HG03469 (cell line): Measurements from ENCODE around the gene DLAT.
"Not testable (repeated sequence)": the region's sequence is repeated elsewhere in the genome, so short reads cannot be mapped to it uniquely, and the experiment has no call there.

ENCODE experiments used
- ATAC-seq: cut with Tn5 transposase; IDR thresholded peaks from one replicate; pipeline ENCODE4 v1.9.1; 2021; ENCODE audit warnings: mild to moderate bottlenecking, moderate library complexity, moderate number of reproducible peaks; ENCODE audit not compliant: unreplicated experiment

Gene DLAT

DNA sequence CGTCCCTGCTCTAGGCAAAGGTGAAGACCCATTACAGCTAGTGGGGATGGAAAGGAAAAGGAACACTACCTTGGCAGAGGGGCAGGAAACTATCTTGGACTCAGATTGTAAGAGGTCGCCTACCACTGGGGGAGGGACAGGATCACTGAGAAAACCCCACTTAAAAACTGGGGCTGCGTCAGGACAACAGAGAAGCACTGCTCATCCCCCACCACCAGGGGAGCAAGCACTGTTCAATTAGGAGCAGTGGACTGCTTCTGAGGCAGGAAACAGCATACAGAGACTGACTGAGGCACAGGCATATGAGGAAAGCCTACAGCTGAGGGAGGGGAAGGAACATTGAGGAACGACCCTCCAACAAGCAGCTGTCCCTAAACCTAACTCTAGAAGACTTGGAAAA, 20.8 kb upstream of the DLAT start:
- ATAC-seq = peak; percentile 84

DNA sequence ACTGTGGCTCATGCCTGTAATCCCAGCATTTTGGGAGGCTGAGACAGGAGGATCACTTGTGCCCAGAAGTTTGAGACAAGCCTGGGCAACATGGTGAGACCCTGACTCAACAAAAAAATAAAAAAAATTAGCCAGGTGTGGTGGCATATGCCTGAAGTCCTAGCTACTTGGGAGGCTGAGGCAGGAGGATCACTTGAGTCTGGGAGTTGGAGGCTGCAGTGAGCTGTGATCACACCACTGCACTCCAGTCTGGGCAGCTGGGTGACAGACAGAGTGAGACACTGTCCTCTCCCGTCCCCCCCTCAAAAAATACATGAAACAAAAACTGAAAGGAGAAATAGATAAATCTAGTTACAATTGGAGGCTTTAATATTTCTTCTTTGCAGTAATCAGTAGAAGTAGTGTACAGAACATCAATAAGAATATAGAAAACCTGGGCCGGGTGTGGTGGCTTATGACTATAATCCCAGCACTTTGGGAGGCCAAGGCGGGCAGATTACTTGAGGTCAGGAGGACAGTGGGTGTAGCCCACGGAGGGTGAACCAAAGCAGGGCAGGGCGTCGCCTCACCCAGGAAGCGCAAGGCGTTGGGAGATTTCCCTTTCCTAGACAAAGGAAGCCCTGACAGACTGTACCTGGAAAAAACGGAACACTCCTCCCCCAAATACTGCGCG, 19.6 kb upstream of the DLAT start:
- no peak for ATAC-seq

DNA sequence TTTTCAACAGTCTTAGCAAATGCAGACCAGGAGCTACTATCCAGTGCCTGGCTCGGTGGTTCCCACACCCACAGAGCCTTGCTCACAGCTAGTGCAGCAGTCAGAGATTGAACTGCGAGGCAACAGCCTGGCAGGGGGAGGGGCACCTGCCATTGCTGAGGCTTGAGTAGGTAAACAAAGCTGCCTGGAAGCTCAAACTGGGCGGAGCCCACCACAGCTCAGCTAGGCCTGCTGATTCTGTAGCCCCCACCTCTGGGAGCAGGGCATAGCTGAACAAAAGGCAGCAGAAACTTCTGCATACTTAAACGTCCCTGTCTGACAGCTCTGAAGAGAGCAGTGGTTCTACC, 19.1 kb upstream of the DLAT start:
- not testable (repeated sequence) for ATAC-seq

DNA sequence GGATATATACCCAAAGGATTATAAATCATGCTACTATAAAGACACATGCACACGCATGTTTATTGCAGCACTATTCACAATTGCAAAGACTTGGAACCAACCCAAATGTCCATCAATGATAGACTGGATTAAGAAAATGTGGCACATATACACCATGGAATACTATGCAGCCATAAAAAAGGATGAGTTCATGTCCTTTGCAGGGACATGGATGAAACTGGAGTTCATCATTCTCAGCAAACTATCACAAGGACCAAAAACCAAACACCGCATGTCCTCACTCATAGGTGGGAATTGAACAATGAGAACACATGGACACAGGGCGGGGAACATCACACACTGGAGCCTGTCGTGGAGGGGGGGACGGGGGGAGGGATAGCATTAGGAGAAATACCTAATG, 13.8 kb upstream of the DLAT start:
- ATAC-seq = not testable (repeated sequence)

DNA sequence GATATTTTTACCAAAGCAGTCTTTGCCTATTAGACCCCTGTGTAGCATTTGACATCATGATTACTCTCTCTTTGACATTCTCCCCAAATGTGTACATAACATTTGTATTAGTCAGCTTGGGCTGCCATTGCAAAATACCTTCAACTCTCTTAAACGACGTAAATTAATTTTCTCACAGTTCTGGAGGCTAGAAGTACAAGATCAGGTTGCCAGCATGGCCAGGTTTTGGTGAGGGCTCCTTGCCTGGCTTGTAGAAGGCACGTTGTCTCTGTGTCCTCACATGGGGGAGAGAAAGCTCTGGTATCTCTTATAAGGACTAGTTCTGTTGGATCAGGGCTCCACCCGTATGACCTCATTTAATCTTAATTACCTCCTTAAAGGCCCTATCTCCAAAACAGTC, 12.3 kb upstream of the DLAT start:
- no peak for ATAC-seq

DNA sequence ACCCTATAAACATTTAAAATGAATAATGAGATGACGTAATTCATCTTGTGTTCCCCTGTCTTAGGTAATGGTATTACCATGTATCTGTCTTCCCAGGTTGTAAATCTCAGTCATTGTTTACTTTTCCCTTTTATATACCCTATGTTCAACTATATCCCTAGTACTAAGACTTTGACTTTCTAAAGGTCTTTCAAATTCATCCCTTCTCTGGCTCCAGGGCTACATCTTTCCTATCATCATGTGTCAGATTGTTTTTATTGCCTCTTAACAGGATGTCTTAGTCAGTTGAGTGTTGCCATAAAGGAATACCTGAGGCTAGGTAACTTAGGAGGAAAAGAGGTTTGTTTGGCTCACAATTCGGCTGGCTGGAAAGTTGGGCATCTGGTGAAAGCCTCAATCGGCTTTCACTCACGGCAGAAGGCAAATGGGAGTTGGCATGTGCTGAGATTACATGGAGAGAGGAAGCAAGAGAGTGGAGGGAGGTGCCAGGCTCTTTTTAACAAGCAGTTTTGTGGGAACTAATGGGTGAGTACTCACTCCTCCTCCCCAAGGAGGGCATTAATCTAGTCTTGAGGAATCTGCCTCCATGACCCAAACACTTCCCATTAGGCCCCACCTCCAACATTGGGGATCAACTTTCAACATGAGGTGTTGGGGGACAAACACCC, 11.6 kb upstream of the DLAT start:
- ATAC-seq = no peak

DNA sequence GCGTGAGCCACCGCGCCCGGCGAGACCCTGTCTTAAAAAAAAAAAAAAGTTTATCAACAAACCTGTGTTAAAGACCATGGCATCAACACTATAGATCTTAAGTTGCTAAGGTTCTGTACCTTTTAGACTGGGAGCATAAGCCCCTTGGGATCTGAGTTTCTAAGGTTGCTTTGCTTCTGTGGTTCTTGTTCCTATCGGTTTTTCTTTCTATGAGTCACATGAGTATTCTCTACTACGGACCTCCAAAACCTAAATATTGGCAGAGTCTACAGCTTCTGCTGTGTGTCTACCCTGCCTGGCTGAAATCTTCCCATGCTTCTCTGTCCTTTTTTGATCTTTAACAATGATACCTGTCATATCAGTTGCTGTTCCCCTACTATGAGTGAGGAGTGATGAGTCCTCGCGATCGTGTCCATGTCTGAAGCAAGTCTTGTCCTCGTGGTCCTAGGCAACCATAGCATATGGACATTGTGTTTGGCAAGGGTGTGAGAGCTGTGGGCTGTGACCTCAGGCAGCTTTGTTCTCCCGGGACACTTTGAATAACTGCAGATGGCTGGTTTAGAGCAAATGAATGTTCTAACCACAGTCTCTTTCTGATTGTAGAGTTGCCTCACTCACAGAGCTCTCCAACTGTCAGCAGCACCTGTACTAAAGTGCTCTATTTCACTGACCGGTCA, 9.0 kb upstream of the DLAT start:
- peak; percentile 59 for ATAC-seq

DNA sequence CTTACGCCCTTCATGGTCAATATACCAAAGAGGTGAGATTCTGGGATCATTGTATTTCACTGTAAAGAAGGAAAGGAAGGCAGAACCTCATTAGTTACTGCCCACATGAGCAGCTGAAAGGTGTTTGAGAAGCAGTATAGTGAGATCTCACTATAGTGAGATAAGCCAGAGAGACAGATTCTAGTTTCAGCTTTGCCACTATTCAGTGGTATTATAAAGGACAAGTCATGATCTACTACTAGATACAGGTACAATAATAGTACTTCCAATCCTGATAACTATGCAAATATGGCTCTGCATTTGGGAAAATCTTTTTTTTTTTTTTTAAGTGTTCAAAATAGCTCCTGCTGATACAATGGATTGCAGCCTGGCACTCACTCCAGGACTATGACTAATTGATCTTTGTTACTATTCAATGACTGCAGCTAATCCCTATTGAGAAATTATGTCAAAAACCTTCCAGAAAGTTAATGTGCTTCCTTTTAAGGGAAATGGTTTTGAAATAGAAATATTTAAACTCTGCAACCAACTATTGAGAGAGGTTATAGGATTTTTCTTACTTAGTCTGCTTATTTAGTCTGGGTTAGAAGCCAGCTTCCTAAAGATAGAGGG, 8.3 kb upstream of the DLAT start:
- ATAC-seq = peak; percentile 29

DNA sequence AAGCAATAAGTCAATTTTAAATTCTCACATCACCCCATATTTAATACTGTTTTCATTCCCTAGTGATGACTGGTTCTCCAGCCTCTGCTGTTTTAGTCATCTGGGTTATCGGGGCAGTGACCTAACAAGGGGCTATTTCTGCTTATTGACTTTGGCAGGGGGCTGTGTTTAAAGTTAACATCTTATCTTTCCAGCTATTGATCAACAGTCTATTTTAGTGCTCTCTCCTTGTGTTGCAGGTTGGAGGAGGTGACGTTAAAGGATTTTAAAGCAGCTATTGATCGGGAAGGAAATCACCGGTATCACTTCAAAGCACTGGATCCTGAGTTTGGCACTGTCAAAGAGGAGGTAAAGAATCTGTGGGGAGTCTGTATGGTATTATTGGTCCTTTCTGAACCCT, 7.7 kb upstream of the DLAT start:
- ATAC-seq = no peak

DNA sequence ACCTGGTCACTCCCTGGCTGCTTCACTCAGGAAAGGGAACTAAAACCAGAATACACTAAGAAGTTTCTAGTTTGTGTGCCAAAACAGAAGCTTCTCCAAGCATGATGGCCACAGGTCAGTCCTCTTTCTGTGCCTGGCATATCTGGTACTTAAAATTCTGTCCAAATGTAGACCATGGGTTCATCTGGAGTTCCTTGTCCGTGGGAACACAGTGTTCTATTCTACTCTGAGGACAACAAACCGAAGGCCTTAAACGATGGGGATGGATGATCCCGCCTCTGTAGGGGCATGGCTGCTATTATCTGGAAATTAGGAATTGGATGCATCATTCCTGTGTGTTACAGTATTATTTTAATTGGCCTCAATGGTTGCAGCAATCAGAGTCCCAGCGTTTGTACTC, 6.1 kb upstream of the DLAT start:
- no peak for ATAC-seq

DNA sequence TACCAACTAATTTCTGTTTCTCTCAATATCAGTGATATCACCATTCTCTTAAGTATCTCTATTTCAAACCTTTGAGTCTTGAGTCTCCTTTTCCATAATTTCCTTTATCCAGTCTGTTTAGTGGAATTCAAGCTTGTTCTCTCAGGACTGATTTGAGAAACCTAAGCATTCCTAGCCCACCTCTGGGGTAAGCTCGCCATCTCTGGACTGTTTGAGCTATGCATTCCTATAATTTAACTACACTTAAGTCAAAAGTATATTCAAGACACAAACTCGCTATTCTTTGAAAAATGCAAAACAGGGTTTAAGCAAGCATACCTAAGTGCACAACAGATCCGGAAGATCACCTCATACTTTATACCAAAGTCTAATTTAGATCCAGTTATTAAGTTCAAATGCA, 2.1 kb upstream of the DLAT start:
- no peak for ATAC-seq

DNA sequence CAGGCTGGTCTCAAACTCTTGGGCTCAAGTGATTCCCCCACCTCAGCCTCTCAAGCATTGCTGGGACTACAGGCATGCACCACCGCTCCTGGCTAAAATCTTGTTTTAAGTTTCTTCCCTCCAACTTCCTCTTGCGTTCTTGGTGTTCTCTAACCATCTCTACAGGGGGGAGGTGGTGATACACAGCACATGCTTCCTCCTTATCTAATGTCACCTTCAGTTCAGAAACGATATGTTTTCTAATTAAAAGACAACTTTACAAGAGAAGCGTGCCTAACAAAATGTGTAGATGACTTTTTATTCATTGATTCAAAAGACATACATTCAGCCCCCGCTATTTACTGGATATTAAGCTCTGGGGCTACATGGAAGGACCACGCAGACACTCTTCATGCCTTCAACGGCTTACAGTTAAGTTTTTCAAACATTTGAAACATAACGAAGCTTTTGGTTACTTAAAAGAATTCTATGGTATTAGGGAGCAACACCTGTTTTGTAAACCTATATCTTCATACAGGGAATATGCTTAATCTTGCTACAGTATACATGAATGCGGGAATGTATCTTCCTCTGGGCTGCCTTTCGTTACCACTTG, 933 bp upstream of the DLAT start:
- peak; percentile 47 for ATAC-seq

DNA sequence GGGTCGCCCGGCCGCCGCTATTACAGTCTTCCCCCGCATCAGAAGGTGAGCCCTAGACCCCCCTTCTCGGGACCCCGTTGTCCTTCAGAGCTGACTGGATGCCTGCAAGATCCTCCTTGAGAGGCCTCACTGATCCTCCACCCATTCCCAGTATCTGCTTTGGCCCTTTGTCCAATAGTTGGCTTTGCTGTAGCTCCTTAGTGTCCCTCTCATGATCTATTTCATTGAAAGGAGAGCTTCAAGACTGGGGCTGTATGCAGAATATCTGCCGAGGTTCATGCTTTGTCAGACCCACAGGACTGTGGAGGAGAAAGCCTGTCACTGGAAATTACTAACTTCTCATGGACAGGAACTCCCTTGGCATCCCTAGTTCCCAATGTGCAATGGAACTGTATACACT, 499 bp downstream of the DLAT start:
- ATAC-seq = no peak

DNA sequence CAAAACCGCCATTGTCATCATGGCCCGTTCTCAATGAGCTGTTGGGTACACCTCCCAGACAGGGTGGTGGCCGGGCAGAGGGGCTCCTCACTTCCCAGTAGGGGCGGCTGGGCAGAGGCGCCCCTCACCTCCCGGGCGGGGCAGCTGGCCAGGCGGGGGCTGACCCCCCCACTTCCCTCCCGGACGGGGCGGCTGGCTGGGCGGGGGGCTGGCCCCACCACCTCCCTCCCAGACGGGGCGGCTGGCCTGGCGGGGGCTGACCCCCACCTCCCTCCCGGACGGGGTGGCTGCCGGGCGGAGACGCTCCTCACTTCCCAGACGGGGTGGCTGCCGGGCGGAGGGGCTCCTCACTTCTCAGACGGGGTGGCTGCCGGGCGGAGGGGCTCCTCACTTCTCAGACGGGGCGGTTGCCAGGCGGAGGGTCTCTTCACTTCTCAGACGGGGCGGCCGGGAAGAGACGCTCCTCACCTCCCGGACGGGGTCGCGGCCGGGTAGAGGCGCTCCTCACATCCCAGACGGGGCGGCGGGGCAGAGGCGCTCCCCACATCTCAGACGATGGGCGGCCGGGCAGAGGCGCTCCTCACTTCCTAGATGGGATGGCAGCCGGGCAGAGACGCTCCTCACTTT, 1.7 kb downstream of the DLAT start:
- ATAC-seq = not testable (repeated sequence)

DNA sequence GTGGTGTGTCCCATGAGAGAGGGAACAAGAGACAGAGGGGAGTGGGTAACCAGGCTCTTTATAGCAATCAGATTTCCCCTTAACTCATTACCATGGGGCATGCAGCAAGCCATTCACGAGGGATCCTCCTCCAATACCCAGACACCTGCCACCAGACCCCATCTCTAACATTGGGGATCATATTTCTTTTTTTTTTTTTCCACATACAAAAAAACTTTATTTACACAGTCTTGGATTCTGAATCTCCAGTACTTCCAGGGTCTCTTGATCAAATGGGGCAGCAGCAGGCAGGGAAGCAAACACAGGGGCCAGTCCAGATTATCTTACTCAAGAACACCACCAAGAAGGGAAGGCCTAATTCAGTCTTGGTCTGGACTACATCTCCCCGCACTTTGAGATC, 4.3 kb downstream of the DLAT start:
- ATAC-seq = no peak

DNA sequence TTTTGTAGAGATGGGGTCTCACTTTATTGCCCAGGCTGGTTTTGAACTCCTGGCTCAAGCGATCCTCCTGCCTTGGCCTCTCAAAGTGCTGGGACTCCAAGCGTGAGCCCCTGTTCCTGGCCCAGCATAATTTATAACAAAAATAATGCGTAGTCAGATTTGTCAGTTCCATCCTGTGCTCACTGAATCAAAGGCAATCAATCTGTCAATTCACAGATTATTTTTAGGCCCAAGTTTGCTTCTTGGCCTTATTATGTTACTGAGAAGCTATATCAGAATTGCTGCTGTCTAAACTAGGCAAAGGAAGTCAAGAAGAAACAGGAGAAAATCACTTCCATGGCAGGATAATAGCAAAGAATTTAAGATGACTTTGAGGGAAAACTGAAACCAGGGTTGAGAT, 8.7 kb downstream of the DLAT start:
- no peak for ATAC-seq

DNA sequence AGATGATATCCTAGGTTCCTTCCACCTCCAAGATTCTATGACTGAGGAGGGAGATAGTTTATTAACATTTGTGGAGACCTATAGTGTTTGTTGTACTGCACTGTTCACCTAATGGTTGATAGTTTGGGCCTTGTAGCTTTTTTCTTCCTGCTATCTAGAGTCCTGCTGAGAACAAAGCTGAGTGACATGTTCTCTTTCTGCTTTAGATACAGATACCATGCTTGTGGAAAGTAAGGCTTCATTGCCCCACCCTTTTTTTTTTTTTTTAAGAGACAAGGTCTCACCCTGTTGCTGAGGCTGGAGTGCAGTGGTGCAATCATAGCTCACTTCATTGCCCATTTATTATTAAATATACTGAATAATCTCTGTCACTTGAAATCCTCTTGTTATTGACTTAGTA, 12.3 kb downstream of the DLAT start:
- no peak for ATAC-seq

DNA sequence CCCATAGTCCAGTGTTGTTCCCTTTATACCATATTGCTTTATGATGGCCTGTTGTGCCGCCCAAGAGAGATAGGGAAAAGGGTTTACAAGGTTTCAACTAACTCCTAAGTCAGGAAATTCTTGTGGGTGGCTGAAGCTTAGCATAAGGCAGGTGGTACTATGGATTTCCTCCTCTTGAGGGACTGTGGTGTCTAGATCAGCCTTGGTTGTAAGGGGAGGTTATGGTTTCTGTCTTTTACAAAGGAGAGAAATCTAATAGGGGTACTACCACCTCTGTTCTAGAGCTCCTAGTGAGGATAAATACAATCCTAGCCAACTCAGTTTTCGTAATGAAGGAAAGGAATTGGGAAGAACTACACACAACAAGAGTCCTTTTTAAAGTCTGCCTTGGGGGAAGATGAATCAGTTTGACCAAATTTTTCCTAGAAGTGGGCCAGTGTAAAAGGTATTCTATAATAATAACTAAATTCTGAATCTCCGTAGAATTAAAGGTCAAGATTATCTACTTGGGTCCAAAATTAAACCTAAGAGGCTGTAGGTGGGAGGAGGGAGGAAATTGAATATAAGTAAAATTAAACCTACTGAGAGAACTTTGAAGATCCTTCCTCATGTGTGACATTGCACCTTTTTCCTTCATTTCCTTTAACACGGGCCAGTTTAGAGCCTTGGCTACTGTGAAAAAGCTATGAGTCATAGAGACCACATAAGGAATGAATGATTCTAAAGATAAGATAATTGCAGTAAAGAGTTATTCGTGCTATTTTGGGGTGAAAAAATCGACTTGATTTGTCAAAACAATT, 17.2 kb downstream of the DLAT start:
- ATAC-seq = no peak

DNA sequence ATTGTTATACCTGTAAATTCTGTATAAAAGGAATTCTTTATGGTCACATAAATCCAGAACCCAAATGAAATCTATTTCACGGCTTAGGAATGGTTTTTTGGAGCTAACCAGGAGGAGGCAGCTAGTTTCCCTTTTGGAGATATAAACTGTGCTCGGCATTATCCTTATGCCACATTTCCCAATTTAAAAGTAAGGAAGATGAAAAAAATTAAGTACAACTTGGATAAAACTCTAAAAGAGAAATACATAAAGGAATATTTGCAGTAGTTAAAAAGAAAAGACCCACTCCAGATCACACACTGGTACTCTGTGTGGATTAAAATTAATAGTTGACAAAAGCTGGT, 17.7 kb downstream of the DLAT start:
- ATAC-seq = no peak

DNA sequence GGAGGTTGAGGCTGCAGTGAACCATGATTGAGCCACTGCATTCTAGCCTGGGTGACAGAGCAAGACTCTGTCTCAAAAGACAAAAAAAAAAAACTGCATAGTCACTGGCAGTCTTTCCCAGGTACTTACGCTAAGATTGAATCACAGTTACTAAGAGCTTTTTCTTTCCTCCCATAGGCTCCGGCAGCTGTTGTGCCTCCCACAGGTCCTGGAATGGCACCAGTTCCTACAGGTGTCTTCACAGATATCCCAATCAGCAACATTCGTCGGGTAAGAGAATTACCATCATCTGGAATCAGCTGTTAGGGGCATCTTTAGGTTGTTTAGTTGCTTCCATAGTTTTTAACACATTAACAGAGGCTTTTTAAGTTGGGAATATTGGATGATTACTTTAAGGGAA, 19.8 kb downstream of the DLAT start:
- ATAC-seq = no peak
